NCI-H82 treated with DMSO at 0.1 percent for 48 hours (cell line): Measurements from ENCODE around the gene C16orf89.
A peak's percentile ranks its signal among the peaks of the same experiment; 100 is the strongest.
"Not testable (repeated sequence)": the region's sequence is repeated elsewhere in the genome, so short reads cannot be mapped to it uniquely, and the experiment has no call there.

Experiments used
- DNase-seq: peaks from one replicate; lab custom pipeline; 2025; ENCODE audit not compliant: unreplicated experiment; lab: John Stamatoyannopoulos, UW

Gene C16orf89

DNA sequence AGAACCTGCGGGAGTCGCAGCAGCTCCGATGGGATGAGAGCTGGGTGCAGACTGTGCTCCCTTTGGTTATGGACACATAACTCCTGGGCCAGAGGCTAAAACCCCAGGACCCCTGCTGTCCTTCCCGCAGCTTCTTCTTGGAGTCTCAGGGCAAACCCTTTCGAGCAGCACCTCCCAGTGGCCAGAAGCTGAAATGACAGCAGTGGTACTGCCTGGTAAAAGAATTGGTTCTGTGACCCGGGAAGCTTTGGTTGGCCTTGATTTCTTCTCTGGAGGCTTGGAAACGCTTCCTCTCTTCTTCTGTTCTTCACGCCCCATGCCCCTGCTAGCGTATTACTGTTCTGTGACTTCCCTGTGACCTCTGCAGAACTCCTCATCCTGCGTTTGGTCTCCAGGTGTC, 19.0 kb upstream of the C16orf89 start:
- not testable (repeated sequence) for DNase-seq

DNA sequence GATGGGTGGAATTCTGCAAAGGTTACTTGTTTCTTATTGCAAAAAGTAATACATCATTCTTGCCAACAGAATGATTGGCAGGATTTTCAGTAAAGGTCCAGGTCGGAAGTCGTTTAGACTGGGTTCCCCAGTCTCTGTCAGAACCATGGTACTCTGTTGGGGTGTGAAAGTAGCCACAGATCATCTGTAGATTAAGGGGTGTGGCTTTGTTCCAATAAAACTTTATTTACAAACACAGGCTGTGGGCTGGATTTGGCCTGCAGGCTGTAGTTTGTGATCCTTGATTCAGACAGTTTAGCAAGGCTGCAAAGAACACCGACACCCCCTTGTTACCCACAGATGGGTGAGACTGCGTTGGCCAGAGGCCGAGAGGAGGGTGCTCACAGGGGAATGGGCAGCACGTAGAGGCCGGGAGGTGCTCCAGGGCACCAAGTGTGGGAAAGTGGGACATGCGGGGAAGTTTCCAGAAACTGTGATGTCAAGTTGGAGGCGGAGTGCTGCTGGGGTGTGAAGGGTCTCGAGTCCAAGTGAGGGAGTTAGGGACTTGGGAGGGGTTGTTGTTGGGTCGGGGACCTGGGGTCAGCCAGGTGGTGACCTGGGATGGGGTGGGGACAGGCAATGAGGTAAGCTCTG, 18.5 kb upstream of the C16orf89 start:
- DNase-seq: not testable (repeated sequence)

DNA sequence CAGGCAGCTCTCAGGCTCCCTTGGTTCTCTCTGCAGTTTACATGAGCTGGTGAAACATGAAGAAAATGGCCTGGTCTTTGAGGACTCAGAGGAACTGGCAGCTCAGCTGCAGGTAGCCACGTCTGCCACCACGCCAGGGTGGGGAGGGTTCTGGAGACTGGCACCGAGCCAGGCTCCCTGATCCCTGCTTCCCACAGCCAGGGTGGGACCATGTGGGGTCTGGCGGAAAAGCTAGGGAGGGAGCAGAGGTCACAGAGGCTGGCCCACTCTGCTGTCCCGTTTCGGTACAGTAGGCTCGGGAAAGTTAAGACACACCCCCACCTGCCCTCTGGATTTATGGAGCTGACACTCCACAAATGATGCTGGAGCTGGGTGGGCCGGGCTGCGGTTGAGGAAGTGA, 17.9 kb upstream of the C16orf89 start:
- not testable (repeated sequence) for DNase-seq

DNA sequence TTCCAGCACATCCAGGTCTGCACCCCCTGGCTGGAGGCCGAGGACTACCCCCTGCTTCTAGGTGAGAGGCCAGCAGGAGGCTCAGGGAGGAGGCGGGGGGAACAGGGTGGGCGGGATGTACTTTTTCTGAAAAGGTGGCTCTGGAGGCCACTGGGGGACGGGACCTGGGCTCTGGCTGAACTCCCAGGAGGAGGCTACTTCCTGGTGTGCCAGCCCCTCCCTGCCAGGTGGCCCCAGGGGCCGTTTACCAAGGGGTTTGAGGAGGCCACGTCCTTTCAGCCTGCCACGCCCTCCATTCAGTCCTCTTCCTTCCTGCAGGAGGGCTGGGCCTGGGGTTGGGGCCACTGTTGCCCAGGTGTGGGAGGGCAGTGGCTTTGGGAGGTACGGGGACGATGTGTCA, 15.2 kb upstream of the C16orf89 start:
- not testable (repeated sequence) for DNase-seq

DNA sequence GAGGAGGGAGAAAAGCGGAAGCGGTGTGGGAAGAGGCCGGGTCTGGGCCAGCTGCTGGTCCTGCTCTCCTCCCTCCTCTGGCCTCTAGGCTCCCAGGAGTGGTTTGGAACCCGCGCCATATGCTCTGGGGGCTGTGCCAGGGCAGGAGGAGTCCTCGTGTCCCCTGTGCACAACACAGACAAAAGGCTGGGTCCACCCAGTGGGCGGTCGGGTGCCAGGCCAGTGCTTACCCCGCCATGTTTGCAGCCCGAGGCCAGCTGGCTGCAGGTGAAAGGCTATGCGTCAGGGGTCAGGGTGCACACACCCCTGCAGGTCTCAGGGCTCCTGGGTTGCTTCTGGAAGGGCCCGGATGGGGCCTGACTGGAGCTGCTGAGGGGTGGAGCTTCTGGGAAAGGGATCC, 14.7 kb upstream of the C16orf89 start:
- not testable (repeated sequence) for DNase-seq

DNA sequence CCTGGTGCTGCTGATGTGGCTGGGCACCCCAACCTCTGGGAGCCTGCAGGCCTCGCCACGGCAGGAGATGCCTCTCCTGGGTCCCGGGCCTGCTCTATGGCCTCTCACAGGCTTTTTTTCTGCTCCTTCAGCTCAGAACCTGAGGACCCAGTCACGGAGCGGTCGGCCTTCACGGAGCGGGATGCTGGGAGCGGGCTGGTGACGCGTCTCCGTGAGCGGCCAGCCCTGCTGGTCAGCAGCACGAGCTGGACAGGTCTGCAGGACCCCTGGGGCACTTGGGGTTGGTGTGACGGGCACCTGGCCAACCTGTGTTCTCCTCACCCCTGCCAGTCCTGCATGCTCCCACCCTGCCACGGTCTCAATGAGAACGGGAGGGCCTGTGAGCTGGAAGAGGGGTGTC, 12.9 kb upstream of the C16orf89 start:
- no peak for DNase-seq

DNA sequence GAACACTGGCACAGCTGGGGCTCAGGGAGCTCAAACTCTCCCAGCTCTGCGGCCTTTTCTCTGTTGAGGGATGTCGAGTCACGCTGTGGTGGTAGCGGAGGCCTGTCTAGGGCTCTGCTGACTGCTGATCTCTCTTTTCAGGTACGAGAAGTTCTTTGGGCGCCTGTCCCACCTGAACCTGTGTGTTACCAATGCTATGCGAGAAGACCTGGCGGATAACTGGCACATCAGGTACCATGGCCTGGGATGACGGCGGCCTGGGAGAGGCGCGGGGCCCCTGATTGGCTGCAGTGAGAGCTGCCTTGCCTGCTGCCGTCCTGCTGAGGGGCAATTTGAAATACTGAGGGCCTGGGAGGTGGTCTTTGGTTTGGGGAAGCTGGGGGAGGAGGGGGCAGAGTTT, 11.5 kb upstream of the C16orf89 start:
- DNase-seq: no peak

DNA sequence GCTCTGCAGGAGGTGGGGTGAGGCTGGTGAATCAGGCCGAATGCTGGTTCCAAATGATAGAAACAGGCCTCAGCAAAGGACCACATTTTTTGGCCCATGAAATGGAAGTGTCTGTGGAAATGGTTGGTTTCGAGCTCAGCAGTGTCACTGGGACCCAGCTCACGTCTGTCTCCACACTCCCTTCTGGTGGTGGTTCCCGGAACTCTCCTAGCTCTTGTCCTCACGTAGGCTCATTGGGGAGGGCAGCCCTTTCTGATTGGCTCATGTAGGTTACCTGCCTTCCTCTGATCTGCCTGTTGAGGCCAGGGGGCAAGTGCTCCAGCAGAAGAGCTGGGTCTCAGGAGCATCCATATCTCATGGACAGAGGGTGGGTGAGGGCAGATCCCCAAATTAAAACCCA, 9.9 kb upstream of the C16orf89 start:
- no peak for DNase-seq

DNA sequence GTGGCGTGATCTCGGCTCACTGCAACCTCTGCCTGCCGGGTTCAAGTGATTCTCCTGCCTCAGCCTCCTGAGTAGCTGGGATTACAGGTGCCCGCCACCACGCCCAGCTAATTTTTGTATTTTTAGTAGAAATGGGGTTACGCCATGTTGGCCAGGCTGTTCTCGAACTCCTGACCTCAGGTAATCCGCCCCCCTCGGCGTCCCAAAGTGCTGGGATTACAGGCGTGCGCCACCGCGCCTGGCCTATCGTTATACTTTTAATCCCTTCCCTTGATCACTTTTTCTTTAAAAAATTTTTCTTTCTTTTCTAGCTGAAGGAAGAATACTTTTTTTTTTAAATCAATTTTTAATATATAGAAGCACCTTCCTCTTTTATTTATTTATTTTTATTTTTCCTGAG, 8.0 kb upstream of the C16orf89 start:
- not testable (repeated sequence) for DNase-seq

DNA sequence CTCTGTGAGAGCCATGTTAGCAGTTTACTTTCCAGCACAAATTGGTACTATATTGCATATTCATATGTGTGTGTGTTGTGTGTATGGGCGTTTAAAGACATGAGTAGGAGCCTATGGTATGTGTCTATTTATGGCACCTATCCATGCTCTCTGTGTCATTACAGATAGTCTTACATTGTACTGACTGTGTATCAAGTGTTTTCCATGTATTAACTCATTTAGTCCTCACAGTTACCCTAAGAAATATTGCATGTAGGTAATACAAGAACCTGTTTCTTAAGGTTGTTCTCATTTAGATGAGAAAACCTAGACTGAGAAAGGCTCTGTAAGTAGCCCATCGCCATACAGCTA, 7.5 kb upstream of the C16orf89 start:
- no peak for DNase-seq

DNA sequence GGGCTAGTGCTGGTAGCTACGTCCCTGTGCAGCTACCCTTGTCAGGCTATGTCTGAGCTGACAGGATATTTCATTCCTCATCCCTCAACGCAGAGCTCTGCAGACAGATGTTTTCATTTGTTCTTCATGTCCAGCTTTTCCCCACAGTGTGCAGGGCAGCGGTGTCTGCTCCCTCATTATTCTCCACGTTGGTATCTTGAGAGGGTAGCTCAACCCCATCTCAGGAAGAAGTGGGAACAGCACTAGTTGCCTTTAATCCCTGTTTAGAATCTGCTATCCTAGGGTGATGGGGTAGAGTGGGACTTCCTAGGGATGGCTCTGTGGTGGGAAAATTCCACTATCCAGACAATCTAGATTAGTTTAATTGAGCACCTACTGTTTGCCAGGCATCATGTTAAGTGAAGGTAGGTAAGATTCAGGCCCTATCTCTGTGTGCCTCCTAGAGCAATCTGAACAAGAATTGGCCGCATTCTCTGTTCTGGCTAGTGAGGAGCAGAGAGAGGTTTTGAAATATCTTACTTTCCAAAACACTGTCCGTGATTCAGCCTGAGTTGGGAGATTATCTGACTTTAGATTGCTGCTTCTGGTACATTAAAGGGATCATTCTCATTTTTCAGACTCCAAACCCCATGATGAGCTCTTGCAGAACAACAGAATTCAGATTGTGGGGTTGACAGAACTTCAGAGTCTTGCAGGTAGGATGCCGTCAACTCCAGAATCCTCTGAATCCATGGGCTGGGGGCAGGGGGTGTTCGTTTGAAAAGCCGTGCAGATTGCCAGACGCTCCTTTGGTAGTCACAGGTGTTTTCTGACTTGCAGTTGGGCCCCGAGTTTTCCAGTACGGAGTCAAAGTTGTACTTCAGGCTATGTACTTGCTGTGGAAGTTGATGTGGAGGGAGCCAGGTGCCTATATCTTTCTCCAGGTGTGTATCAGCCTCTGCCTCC, 6.8 kb upstream of the C16orf89 start:
- DNase-seq: no peak

DNA sequence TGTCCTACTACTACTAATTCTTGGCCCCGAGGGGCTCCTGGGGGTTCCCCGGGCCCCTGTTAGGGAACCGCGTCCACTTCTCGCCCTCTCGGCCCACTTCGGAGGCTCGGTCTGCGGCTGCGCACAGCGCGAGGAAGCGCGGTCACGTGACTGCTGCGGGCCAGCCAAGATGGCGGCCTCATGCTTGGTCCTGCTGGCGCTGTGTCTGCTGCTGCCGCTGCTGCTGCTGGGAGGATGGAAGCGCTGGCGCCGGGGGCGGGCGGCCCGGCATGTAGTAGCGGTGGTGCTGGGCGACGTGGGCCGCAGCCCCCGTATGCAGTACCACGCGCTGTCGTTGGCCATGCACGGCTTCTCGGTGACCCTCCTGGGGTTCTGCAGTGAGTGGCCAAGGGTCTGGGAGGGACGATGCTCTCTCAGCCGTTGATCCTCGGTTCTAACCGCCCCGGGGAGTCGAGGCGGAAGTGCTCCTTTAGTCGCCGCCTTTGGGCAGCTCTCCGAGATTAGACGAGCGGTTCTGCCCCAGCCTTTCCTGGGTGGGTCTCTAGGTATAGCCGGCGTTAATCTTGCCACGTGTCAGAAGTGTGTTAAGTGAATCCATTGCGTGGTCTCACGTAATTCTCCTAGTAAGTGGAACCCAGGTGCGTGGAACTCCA, 6.1 kb upstream of the C16orf89 start, which contains the start of gene ALG1:
ALG1 (plus strand) TSS at position 163 of the 653 bp plus-strand sequence; CDS start at position 170, 7 bp downstream.
- peak; percentile 39 for DNase-seq

DNA sequence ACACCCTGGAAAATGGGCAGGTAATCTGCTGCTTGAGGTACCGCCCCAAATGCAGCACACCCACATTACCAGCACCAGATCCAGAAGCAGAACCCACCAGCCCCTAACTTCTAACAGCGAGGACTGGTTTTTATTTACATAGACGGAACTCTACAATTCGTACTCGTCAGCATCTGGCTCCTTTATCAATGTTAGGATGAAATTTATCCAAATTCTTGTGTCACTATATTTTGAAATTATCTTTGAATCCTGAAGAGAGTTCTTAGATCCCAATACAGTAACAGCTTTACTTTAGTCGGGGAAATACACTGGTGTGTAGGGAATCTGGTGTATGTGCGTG, 5.6 kb upstream of the C16orf89 start:
- no peak for DNase-seq

DNA sequence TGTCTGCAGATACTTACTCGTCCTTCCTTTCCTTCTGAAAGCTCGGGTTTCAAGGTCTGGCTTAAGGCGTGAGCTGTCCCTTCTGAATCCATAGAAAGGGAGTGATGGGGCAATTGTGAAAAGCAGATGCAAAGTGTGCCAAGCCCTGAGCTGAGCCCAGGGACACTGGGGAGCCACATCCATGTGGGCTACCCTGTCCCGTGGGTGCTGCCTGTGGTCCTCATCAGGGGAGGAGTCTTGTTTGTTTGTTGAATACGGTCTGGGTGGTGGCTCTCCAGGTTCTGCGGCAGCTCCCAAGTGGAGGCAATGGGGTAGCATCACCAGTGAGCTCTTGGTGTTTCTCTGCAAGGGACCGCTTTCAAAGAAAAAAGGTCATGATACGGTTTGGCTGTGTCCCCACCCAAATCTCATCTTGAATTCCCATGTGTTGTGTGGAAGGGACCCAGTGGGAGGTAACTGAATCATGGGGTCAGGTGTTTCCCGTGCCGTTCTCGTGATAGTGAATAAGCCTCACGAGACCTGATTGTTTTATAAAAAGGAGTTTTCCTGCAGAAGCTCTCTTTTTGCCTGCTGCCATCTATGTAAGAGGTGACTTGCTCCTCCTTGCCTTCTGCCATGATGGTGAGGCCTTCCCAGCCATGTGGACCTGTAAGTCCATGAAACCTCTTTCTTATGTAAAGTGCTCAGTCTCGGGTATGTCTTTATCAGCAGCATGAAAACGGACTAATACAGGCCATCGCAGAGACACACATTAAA, 4.9 kb upstream of the C16orf89 start:
- DNase-seq: no peak

DNA sequence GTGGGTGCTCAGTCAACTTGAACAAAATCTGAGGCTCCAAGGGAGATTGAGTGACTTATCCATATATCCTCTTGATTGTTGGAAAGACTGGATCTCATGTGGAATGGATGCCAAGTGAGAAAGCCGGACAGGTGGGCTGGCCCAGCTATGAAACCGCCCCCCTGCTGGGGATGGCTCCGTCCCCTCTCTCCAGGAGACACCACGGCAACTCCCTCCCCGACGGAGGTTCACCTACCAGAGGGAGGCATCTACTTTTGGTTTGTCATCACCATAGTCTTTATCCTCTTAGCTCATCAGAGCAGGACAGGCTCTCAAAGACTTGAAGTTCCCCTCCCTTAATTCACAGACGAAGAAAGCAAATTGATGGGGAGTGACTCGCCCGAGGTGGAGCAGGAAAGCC, 4.1 kb upstream of the C16orf89 start:
- DNase-seq: no peak

DNA sequence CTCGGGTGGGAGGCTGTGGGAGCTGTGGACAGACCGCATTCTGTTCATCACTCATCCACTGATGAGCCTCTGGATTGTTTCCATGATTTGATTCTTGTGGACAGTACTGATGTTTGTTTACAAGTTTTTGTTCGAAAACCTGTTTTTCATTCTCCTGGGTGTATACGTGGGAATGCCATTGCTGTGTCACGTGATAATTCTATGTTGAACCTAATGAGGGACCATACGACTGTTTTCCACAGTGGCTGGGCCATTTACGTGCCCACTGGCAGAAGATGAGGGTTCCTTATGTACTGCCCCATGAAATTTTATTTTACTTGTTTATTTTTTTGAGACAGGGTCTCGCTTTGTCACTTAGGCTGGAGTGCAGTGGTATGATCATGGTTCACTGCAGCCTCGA, 3.3 kb upstream of the C16orf89 start:
- DNase-seq: no peak

DNA sequence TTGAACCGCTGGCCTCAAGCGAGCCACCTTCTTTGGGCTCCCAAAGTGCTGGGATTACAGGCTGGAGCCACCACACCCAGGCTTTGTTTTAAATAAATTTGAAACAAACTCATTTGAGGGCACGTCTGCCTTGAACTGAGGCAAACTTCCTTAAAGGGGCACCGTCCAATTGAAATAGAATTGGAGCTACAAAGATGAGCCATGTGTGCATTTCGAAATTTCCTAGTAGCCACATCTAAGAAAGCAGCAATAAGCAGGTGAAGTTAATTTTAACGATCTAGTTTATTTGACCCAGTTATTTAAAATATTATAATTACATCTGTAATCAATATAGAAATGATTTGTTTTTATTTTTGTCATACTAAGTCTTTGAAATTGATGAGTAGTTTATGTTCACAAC, 755 bp upstream of the C16orf89 start:
- DNase-seq: no peak

DNA sequence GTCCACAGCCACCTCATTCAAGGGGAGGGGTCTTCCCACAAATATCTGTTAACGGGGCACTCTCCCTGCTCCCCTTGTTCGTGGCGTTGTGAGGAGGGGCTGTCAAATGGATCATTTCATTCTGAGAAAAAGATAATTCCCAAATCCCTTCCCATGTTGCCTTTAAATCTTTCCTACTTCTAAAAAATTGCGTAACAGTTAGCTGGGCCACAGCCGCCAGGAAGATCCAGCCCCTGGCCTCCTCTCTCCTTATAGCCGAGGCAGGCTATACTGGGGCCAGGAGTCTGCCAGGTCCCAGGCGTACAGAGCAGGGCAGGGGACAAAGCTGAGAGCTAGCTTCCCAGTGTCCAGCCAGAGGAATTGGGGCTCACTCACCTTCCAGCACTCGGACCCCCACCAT, 430 bp downstream of the C16orf89 start:
- DNase-seq: no peak

DNA sequence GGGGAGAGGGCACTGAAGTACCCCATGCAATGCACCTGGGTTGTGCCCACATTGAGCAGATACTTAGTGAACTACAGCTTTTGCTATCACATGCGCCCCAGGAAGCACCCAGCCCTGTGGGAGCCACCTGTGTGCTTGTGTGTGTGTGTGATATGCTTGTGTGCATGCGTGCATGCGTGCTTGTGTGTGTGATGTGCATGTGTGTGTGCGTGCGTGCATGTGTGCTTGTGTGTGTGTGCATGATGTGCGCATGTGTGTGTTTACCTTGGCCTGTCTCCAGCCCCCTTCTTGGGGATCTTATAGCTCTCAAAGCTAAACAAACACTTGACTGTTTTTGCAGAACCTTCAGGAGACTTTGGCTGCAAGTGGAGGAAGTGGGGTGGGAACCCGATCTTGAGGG, 841 bp downstream of the C16orf89 start:
- no peak for DNase-seq

DNA sequence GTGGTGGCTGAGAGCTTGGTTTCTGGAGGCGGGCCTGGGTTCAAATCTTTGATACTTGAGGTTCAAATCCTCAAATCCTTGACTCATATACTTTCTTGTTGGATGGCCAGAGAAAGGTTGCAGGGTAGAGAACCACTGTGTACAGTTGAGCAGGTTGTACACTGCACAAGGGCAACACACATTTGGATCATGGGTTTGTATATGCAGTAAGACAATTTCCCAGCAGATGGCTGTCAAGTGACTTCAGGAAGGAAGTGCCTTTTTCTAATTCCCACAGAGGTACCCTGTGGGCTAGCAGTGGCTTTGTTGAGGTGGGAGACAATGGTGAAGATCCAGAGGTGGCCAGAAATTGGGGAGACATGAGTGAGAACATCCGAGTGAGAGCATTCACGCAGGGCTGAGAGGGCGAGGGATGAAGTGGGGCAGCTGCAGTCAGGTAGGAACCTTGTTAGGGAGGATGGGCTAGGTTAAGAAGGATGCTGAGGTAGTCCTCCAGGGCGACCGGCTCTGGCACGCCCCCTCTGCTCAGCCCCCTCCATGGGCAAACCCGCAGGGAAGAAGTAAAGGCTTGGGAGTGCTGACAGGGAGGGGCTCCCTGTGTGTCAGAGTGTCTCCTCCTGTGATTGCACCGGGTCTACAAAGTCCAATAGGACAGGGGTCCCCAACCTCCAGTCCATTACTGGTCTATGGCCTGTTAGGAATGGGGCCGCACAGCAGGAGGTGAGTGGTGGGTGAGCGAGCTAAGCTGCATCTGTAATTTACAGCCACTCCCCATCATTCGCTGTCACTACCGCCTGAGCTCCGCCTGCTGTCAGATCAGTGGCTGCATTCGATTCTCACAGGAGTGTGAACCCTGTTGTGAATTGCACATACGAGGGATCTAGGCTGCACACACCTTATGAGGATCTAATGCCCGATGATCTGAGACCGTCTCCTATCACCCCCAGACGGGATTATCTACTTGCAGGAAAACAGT, 2.7 kb downstream of the C16orf89 start:
- DNase-seq: no peak
